K562 (cell line): ENCODE data around the gene SNAPC2. TPM values are rescaled to one million over a fixed set of nuclear protein-coding genes. Genes with fewer than 3 reads are reported as not detected.

Source experiments
- ATAC-seq: fragments of 200-7000 bp; cut with Tn5 transposase; 3 replicates; pipeline ENCODE4 v1.9.1; 2020; ENCODE audit warnings: moderate library complexity
- BruUV-seq: library from RNA; stranded (reverse); fragments of 400-500 nt; replicated peaks from 2 replicates; lab custom pipeline; 2021; lab: Mats Ljungman, UMichigan
- CTCF ChIA-PET: fragments of 300-600 bp; formaldehyde crosslinking; extraction: SDS; loops from one replicate; lab custom pipeline; 2021; ENCODE audit warnings: low intra/inter-chr PET ratio; lab: Yijun Ruan, JAX
- POLR2A ChIA-PET: fragments of 300-600, 350-650 bp; sonication (Branson Sonifier 250); formaldehyde crosslinking; extraction: SDS; loops from one replicate; lab custom pipeline; 2021; ENCODE audit warnings: antibody characterized with exemption, inconsistent platforms; lab: Yijun Ruan, JAX
- DNase-seq, 4 experiments: peaks; one replicate each; pipeline versions ENCODE4 v3.0.0 to v3.0.0-alpha.2; 2011 to 2018; ENCODE audit warnings: low spot score in 3 of 4, mixed read lengths in 3 of 4; ENCODE audit errors: extremely low read depth in 1 of 4
- FAIRE-seq: peaks from 2 replicates; lab custom pipeline; 2011; peaks lifted over from hg19 to GRCh38; lab: Jason Lieb, UNC
- H2AFZ ChIP-seq: 2 replicates; pipeline ENCODE4 v1.6.0; 2011; ENCODE audit warnings: low read depth, low read length, control low read depth, inconsistent platforms
- H3K27ac ChIP-seq: fragments of 200-600 bp; 3 replicates; pipeline ENCODE4 v1.8.0; 2011; ENCODE audit warnings: low read depth, mild to moderate bottlenecking, control low read depth, inconsistent platforms, low read length, moderate library complexity, mixed read lengths; ENCODE audit errors: extremely low read depth
- H3K27me3 ChIP-seq, 2 experiments: fragments of 300-600 bp in 1 of 2; 2 replicates in 1 of 2; 3 replicates in 1 of 2; pipeline versions ENCODE4 v1.6.0 to v1.8.0; 2011; ENCODE audit warnings: inconsistent platforms in 2 of 2, low read length in 2 of 2, mild to moderate bottlenecking in 1 of 2, mixed read lengths in 1 of 2, moderate library complexity in 1 of 2; ENCODE audit not compliant: control insufficient read depth in 2 of 2, insufficient read depth in 2 of 2
- H3K36me3 ChIP-seq: fragments of 300-600 bp; 3 replicates; pipeline ENCODE4 v1.8.0; 2011; ENCODE audit warnings: mild to moderate bottlenecking, low read length, inconsistent platforms; ENCODE audit not compliant: control insufficient read depth, insufficient read depth
- H3K4me1 ChIP-seq, 2 experiments: fragments of 200-600 bp in 1 of 2; replicated peaks in 1 of 2; 2 replicates in 1 of 2; 3 replicates in 1 of 2; pipeline versions ENCODE4 v1.5.1 to v1.8.0; 2011; ENCODE audit warnings: inconsistent platforms in 2 of 2, low read length in 2 of 2, mild to moderate bottlenecking in 1 of 2, mixed read lengths in 1 of 2, moderate library complexity in 1 of 2; ENCODE audit not compliant: control insufficient read depth in 2 of 2, insufficient read depth in 2 of 2
- H3K4me2 ChIP-seq: 2 replicates; pipeline ENCODE4 v1.6.1; 2011; ENCODE audit warnings: low read length, control low read depth, inconsistent platforms, mixed read lengths; ENCODE audit not compliant: insufficient read depth
- H3K4me3 ChIP-seq: fragments of 200-600 bp; sonication (generic), shearing (Covaris generic); 2 replicates; pipeline ENCODE4 v1.5.1; 2016; ENCODE audit warnings: control low read depth, inconsistent platforms
- H3K79me2 ChIP-seq: fragments of 200-600 bp; 3 replicates; pipeline ENCODE4 v1.8.0; 2011; ENCODE audit warnings: low read length, inconsistent platforms; ENCODE audit not compliant: control insufficient read depth, insufficient read depth
- H3K9ac ChIP-seq, 2 experiments: 2 replicates each; pipeline versions ENCODE4 v1.6.0 to v1.6.1; 2011; ENCODE audit warnings: low read depth in 2 of 2, low read length in 2 of 2, control low read depth in 1 of 2, inconsistent platforms in 1 of 2, mild to moderate bottlenecking in 1 of 2, mixed read lengths in 1 of 2; ENCODE audit not compliant: insufficient read depth in 1 of 2
- H3K9me1 ChIP-seq: one replicate; pipeline ENCODE4 v1.6.0; 2011; ENCODE audit warnings: inconsistent platforms, mild to moderate bottlenecking, low read length, moderate library complexity; ENCODE audit not compliant: control insufficient read depth, insufficient read depth
- H3K9me3 ChIP-seq: replicated peaks from 2 replicates; pipeline ENCODE4 v1.5.1; 2011; ENCODE audit warnings: low read depth, low read length, inconsistent platforms; ENCODE audit not compliant: control insufficient read depth, insufficient read depth
- H4K20me1 ChIP-seq: replicated peaks from 2 replicates; pipeline ENCODE4 v1.6.1; 2011; ENCODE audit warnings: low read length, inconsistent platforms, mixed read lengths; ENCODE audit not compliant: control insufficient read depth, insufficient read depth
- MBD2 ChIP-seq: sonication (generic); IDR thresholded peaks from 2 replicates; pipeline ENCODE4 v1.6.1; 2016; ENCODE audit warnings: low read depth, borderline replicate concordance
- MCM3 ChIP-seq: fragments of 450-650 bp; IDR thresholded peaks from 2 replicates; pipeline ENCODE4 v1.6.1; 2016
- ZNF785 ChIP-seq: fragments of 250-450 bp; sonication (Bioruptor Pico); IDR thresholded peaks from 2 replicates; pipeline ENCODE4 v1.4.0; 2020; ENCODE audit warnings: mild to moderate bottlenecking
- WGBS: fragments of 100-300 bp; shearing (Covaris generic); methylation state at CpG from one replicate; pipeline ENCODE4 v1.1.6; 2016; ENCODE audit warnings: low coverage, mixed read lengths; ENCODE audit not compliant: insufficient coverage; ENCODE audit errors: missing lambda C conversion rate; 5-methylcytosine and 5-hydroxymethylcytosine counted together
- in situ Hi-C: fragments of 300-500 bp; cut with MboI; formaldehyde crosslinking; loops from 4 replicates; pipeline ENCODE4 v1.15.0; 2018; ENCODE audit warnings: inconsistent platforms, mixed read lengths
- intact Hi-C: fragments of 100-400 bp; cut with micrococcal nuclease; formaldehyde crosslinking; loops from 2 replicates; pipeline ENCODE4 v1.14.2; 2022
- polyA plus RNA-seq, 8 experiments: library from polyadenylated mRNA; depleted of rRNA in 4 of 8; stranded (reverse) in 5 of 8; unstranded in 3 of 8; fragments of >200 nt; fragmentation: Nextera tagmentation in 2 of 8; fragmentation: Illumina TruSeq in 1 of 8; extraction: Ambion mirVana in 2 of 8; extraction: Trizol in 1 of 8; gene quantifications; 2 replicates each; pipeline versions ENCODE4 v1.2.1 to v1.2.3, GENCODE V29; 2011 to 2014; ENCODE audit warnings: inconsistent platforms in 1 of 8, missing spikeins in 1 of 8
- total RNA-seq, 7 experiments: library from RNA; depleted of rRNA in 6 of 7; stranded (reverse); fragments of >200 nt in 6 of 7; fragmentation: Illumina TruSeq in 2 of 7; extraction: Trizol in 2 of 7; gene quantifications; 2 replicates each; pipeline versions ENCODE4 v1.2.1 to v1.2.3, GENCODE V29; 2011 to 2021; ENCODE audit warnings: low replicate concordance in 1 of 7
- TF ChIP-seq, protein P1 (sequence below): sonication (generic); formaldehyde crosslinking; IDR thresholded peaks from 2 replicates; pipeline ENCODE4 v1.8.0; 2022; ENCODE audit warnings: mild to moderate bottlenecking, missing genetic modification reagents
- TF ChIP-seq, protein P2 (sequence below), 2 experiments: fragments of 450-650 bp; formaldehyde crosslinking in 1 of 2; IDR thresholded peaks; 2 replicates each; pipeline versions ENCODE4 v1.4.0 to v1.6.1; 2014 to 2020; ENCODE audit warnings: mild to moderate bottlenecking in 2 of 2, borderline replicate concordance in 1 of 2, low read depth in 1 of 2
- TF ChIP-seq, protein P3 (sequence below): fragments of 450-650 bp; formaldehyde crosslinking; IDR thresholded peaks from 2 replicates; pipeline ENCODE4 v1.4.0; 2020; ENCODE audit warnings: mild to moderate bottlenecking, moderate library complexity

The SNAPC2 gene
- total and polyA plus RNA-seq, 9 of the 15 experiments (the other 6 are each of a cell fraction or from before 2014, with no cell fraction given), result 0.59 to 45.1 (median 15.3) TPM

DNA sequence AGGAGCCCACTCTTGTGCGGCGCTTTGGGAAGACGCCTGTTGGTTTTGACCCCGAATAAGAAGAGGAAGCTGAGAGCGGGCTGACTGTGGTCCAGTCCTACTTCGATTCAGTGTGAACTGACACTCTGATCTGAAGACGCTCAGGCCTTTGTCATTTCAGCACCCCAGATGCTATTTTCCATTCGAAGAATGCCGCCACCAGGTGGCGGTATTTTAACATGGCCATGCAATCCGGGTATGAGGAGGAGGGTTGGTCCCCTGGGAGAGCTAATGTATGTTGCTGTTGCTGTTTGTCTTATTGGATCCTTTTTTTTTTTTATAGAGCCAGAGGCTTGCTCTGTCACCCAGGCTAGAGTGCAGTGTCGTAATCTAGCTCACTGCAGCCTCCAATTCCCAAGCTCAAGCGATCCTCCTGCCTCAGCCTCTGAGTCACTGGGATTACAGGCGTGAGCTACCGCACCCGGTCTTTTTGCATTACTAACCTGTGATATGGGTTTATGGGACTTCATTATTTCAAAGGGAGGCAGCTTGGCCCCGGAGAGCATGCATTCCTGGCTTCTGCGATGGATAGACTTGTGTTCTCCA is 24.1 kb downstream of the SNAPC2 start:
- ChIA-PET POLR2A (interaction anchor here (0.5 to 2.7 kb wide), 26 partner anchors 9 to 396 kb away, joined by 3 to 27 read pairs (median 4); partner anchors contain the start of genes CTXN1, NDUFA7, RPS28 and SNAPC2), CTCF (interaction anchor here (0.9 to 2.3 kb wide), 6 partner anchors 27 to 308 kb away, joined by 4 to 16 read pairs (median 5); no protein-coding TSS in a partner anchor)
- Histone ChIP-seq H3K9me1 (peaks cover 4% of the 10 kb centered on the region), H3K9ac (peak overlapping the region; percentile 72 to 93), H2AFZ (peak overlapping the region; percentile 79), H3K36me3 (peaks cover 31% of the 10 kb centered on the region), H3K79me2 (peaks cover 52% of the 10 kb centered on the region), H3K27me3 (no peaks in the 10 kb centered on the region), H4K20me1 (no peaks in the 10 kb centered on the region), H3K4me3 (peak overlapping the region; percentile 64), H3K4me2 (peak overlapping the region; percentile 92), H3K4me1 (peaks cover 11 to 28% of the 10 kb centered on the region in 2 experiments; a peak in 4 of 5 replicates), H3K27ac (peak overlapping the region; percentile 75), H3K9me3 (no peaks in the 10 kb centered on the region)
- ATAC-seq (peak; percentile 74), DNase-seq (peak; percentile 71 to 94 (median 78)), FAIRE-seq (peak; percentile 91)
- TSS peak; percentile 92 for BruUV-seq
- in situ Hi-C loops (no loop called here), intact Hi-C loops (loop anchor here (1.0 to 10.0 kb wide), 3 partner anchors 121 to 309 kb away; no protein-coding TSS in a partner anchor)
- 8% methylated on average over 18 of the region's 18 CpGs for WGBS
- TF ChIP-seq, protein P1, sequence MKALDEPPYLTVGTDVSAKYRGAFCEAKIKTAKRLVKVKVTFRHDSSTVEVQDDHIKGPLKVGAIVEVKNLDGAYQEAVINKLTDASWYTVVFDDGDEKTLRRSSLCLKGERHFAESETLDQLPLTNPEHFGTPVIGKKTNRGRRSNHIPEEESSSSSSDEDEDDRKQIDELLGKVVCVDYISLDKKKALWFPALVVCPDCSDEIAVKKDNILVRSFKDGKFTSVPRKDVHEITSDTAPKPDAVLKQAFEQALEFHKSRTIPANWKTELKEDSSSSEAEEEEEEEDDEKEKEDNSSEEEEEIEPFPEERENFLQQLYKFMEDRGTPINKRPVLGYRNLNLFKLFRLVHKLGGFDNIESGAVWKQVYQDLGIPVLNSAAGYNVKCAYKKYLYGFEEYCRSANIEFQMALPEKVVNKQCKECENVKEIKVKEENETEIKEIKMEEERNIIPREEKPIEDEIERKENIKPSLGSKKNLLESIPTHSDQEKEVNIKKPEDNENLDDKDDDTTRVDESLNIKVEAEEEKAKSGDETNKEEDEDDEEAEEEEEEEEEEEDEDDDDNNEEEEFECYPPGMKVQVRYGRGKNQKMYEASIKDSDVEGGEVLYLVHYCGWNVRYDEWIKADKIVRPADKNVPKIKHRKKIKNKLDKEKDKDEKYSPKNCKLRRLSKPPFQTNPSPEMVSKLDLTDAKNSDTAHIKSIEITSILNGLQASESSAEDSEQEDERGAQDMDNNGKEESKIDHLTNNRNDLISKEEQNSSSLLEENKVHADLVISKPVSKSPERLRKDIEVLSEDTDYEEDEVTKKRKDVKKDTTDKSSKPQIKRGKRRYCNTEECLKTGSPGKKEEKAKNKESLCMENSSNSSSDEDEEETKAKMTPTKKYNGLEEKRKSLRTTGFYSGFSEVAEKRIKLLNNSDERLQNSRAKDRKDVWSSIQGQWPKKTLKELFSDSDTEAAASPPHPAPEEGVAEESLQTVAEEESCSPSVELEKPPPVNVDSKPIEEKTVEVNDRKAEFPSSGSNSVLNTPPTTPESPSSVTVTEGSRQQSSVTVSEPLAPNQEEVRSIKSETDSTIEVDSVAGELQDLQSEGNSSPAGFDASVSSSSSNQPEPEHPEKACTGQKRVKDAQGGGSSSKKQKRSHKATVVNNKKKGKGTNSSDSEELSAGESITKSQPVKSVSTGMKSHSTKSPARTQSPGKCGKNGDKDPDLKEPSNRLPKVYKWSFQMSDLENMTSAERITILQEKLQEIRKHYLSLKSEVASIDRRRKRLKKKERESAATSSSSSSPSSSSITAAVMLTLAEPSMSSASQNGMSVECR (CRISPR knock-in tag), result peak; percentile 65
- TF ChIP-seq ZNF785 (CRISPR knock-in tag) (no peak), MBD2 (no peak), MCM3 (no peak)
- TF ChIP-seq, protein P2, sequence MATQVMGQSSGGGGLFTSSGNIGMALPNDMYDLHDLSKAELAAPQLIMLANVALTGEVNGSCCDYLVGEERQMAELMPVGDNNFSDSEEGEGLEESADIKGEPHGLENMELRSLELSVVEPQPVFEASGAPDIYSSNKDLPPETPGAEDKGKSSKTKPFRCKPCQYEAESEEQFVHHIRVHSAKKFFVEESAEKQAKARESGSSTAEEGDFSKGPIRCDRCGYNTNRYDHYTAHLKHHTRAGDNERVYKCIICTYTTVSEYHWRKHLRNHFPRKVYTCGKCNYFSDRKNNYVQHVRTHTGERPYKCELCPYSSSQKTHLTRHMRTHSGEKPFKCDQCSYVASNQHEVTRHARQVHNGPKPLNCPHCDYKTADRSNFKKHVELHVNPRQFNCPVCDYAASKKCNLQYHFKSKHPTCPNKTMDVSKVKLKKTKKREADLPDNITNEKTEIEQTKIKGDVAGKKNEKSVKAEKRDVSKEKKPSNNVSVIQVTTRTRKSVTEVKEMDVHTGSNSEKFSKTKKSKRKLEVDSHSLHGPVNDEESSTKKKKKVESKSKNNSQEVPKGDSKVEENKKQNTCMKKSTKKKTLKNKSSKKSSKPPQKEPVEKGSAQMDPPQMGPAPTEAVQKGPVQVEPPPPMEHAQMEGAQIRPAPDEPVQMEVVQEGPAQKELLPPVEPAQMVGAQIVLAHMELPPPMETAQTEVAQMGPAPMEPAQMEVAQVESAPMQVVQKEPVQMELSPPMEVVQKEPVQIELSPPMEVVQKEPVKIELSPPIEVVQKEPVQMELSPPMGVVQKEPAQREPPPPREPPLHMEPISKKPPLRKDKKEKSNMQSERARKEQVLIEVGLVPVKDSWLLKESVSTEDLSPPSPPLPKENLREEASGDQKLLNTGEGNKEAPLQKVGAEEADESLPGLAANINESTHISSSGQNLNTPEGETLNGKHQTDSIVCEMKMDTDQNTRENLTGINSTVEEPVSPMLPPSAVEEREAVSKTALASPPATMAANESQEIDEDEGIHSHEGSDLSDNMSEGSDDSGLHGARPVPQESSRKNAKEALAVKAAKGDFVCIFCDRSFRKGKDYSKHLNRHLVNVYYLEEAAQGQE (IDR thresholded peaks at IDR 0.05; ENCODE audit: borderline replicate concordance), result peak; percentile 82
- TF ChIP-seq, protein P2 (CRISPR knock-in tag; IDR thresholded peaks at IDR 0.05; ENCODE audit: low read depth), result peak; percentile 82; the same call in 1 of the 2 replicates
- TF ChIP-seq, protein P3, sequence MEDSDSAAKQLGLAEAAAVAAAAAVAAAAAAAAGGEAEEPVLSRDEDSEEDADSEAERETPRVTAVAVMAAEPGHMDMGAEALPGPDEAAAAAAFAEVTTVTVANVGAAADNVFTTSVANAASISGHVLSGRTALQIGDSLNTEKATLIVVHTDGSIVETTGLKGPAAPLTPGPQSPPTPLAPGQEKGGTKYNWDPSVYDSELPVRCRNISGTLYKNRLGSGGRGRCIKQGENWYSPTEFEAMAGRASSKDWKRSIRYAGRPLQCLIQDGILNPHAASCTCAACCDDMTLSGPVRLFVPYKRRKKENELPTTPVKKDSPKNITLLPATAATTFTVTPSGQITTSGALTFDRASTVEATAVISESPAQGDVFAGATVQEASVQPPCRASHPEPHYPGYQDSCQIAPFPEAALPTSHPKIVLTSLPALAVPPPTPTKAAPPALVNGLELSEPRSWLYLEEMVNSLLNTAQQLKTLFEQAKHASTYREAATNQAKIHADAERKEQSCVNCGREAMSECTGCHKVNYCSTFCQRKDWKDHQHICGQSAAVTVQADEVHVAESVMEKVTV (CRISPR knock-in tag), result peak; percentile 35; the same call in 1 of the 2 replicates
